SK-N-SH (cell line): ENCODE data around the gene CLEC2D. TPM values are rescaled to one million over a fixed set of nuclear protein-coding genes. Genes with fewer than 3 reads are reported as not detected.

Experiments
- CTCF ChIA-PET: fragments of 300-600, 350-600 bp; formaldehyde crosslinking; extraction: SDS; loops from one replicate; lab custom pipeline; 2021; lab: Yijun Ruan, JAX
- POLR2A ChIA-PET: fragments of 350-600 bp; sonication (Branson Sonifier 250); formaldehyde crosslinking; extraction: SDS; loops from one replicate; lab custom pipeline; 2020; ENCODE audit warnings: antibody characterized with exemption, inconsistent platforms; lab: Yijun Ruan, JAX
- DNase-seq: peaks from one replicate; pipeline ENCODE4 v3.0.0; 2012
- H2AFZ ChIP-seq: fragments of 200-600 bp; sonication (generic); 2 replicates; pipeline ENCODE4 v1.8.1; 2016; ENCODE audit warnings: antibody characterized with exemption, mild to moderate bottlenecking, low read depth
- H3F3A ChIP-seq: fragments of 200-600 bp; sonication (generic); replicated peaks from 2 replicates; pipeline ENCODE3; 2016; ENCODE audit warnings: antibody characterized with exemption, mild to moderate bottlenecking; ENCODE audit not compliant: insufficient read depth
- H3K27ac ChIP-seq, 2 experiments: fragments of 200-500 bp in 1 of 2; fragments of 200-600 bp in 1 of 2; sonication (Bioruptor generic) in 1 of 2; sonication (generic), shearing (Covaris generic) in 1 of 2; 2 replicates each; pipeline versions ENCODE4 v1.5.1 to v1.6.1; 2014 to 2016; ENCODE audit warnings: low read depth in 2 of 2, inconsistent platforms in 1 of 2, low read length in 1 of 2, mild to moderate bottlenecking in 1 of 2, mixed read lengths in 1 of 2
- H3K27me3 ChIP-seq: fragments of 200-600 bp; sonication (generic), shearing (Covaris generic); 2 replicates; pipeline ENCODE4 v1.6.1; 2016; ENCODE audit warnings: mixed run types; ENCODE audit not compliant: insufficient read depth
- H3K36me3 ChIP-seq, 2 experiments: fragments of 200-500 bp in 1 of 2; fragments of 200-600 bp in 1 of 2; sonication (Bioruptor generic) in 1 of 2; sonication (generic) in 1 of 2; replicated peaks in 1 of 2; 2 replicates each; pipeline versions ENCODE3 to v1.5.1; 2014 to 2016; ENCODE audit warnings: low read length in 1 of 2, mild to moderate bottlenecking in 1 of 2; ENCODE audit not compliant: insufficient read depth in 2 of 2, control insufficient read depth in 1 of 2
- H3K4me1 ChIP-seq, 2 experiments: fragments of 200-500 bp in 1 of 2; fragments of 200-600 bp in 1 of 2; sonication (Bioruptor generic) in 1 of 2; sonication (generic), shearing (Covaris generic) in 1 of 2; 2 replicates each; pipeline versions ENCODE4 v1.5.1 to v1.6.1; 2014 to 2016; ENCODE audit warnings: low read depth in 1 of 2, low read length in 1 of 2, mixed run types in 1 of 2; ENCODE audit not compliant: insufficient read depth in 2 of 2, control insufficient read depth in 1 of 2
- H3K4me2 ChIP-seq: fragments of 200-600 bp; sonication (generic), shearing (Covaris generic); 2 replicates; pipeline ENCODE4 v1.6.1; 2017; ENCODE audit warnings: mixed run types
- H3K4me3 ChIP-seq, 2 experiments: fragments of 200-500 bp in 1 of 2; fragments of 200-600 bp in 1 of 2; sonication (Bioruptor generic) in 1 of 2; sonication (generic), shearing (Covaris generic) in 1 of 2; 2 replicates each; pipeline versions ENCODE4 v1.5.1 to v1.8.1; 2014 to 2016; ENCODE audit warnings: low read depth in 2 of 2, inconsistent platforms in 1 of 2, low read length in 1 of 2, mild to moderate bottlenecking in 1 of 2, mixed read lengths in 1 of 2, moderate library complexity in 1 of 2
- H3K79me2 ChIP-seq: fragments of 200-600 bp; sonication (generic); 2 replicates; pipeline ENCODE4 v1.8.1; 2017; ENCODE audit warnings: mild to moderate bottlenecking; ENCODE audit not compliant: insufficient read depth
- H3K9ac ChIP-seq: fragments of 200-600 bp; sonication (generic); 2 replicates; pipeline ENCODE4 v1.6.1; 2017; ENCODE audit warnings: mixed run types
- H3K9me2 ChIP-seq: fragments of 200-600 bp; sonication (generic); 2 replicates; pipeline ENCODE4 v1.6.1; 2017; ENCODE audit warnings: mixed run types
- H3K9me3 ChIP-seq: fragments of 200-600 bp; sonication (generic); 2 replicates; pipeline ENCODE4 v1.6.1; 2017; ENCODE audit warnings: mixed run types, mild to moderate bottlenecking, moderate library complexity
- H4K20me1 ChIP-seq: fragments of 200-600 bp; sonication (generic); 2 replicates; pipeline ENCODE4 v1.6.1; 2017; ENCODE audit warnings: mild to moderate bottlenecking, mixed run types; ENCODE audit not compliant: insufficient read depth
- ELF1 ChIP-seq: IDR thresholded peaks from 2 replicates; pipeline ENCODE4 v1.4.0; 2012
- EZH2phosphoT487 ChIP-seq: fragments of 200-600 bp; sonication (generic); IDR thresholded peaks from 2 replicates; pipeline ENCODE4 v1.6.1; 2017; ENCODE audit warnings: low read depth, mixed run types, mild to moderate bottlenecking, antibody characterized with exemption, moderate library complexity, borderline replicate concordance
- FOSL2 ChIP-seq: IDR thresholded peaks from 2 replicates; pipeline ENCODE4 v1.4.0; 2012; ENCODE audit warnings: low read depth, mild to moderate bottlenecking, moderate library complexity, borderline replicate concordance
- FOXJ3 ChIP-seq: sonication (generic); formaldehyde crosslinking; IDR thresholded peaks from 2 replicates; pipeline ENCODE4 v1.5.1; 2020; ENCODE audit warnings: mild to moderate bottlenecking, missing genetic modification reagents
- GABPA ChIP-seq: IDR thresholded peaks from 2 replicates; pipeline ENCODE4 v1.4.0; 2012; ENCODE audit warnings: low read depth, mild to moderate bottlenecking
- IRF3 ChIP-seq: fragments of 150-350 bp; IDR thresholded peaks from 2 replicates; pipeline ENCODE4 v1.6.1; 2016; ENCODE audit warnings: mild to moderate bottlenecking, low read depth, low read length
- MAX ChIP-seq: IDR thresholded peaks from 2 replicates; pipeline ENCODE4 v1.4.0; 2012; ENCODE audit warnings: low read depth
- MEF2A ChIP-seq: IDR thresholded peaks from 2 replicates; pipeline ENCODE4 v1.4.0; 2012; ENCODE audit warnings: low read depth, borderline replicate concordance
- NRF1 ChIP-seq: IDR thresholded peaks from 2 replicates; pipeline ENCODE4 v1.6.1; 2012; ENCODE audit warnings: low read depth, mild to moderate bottlenecking, low read length
- PBX3 ChIP-seq: IDR thresholded peaks from 2 replicates; pipeline ENCODE4; 2012
- RAD21 ChIP-seq: IDR thresholded peaks from 2 replicates; pipeline ENCODE4 v1.6.1; 2012; ENCODE audit warnings: mild to moderate bottlenecking, low read length
- REST ChIP-seq: IDR thresholded peaks from 2 replicates; pipeline ENCODE4 v1.6.1; 2012; ENCODE audit warnings: mild to moderate bottlenecking, low read depth, low read length, moderate library complexity
- RFX5 ChIP-seq: IDR thresholded peaks from 2 replicates; pipeline ENCODE4 v1.6.1; 2012; ENCODE audit warnings: mild to moderate bottlenecking, improper control_type of control experiment, low read length
- TAF1 ChIP-seq: IDR thresholded peaks from 2 replicates; pipeline ENCODE4 v1.6.1; 2012; ENCODE audit warnings: low read depth, mild to moderate bottlenecking, low read length, moderate library complexity, borderline replicate concordance
- USF2 ChIP-seq: fragments of 150-350 bp; IDR thresholded peaks from 2 replicates; pipeline ENCODE4 v1.6.1; 2017; ENCODE audit warnings: antibody characterized with exemption, low read length, low read depth, borderline replicate concordance
- YY1 ChIP-seq: IDR thresholded peaks from 2 replicates; pipeline ENCODE4 v1.4.0; 2012; ENCODE audit warnings: low read depth, mild to moderate bottlenecking
- ZBTB33 ChIP-seq: IDR thresholded peaks from 2 replicates; pipeline ENCODE4 v1.4.0; 2012; ENCODE audit warnings: low read depth, borderline replicate concordance
- WGBS: methylation state at CpG from one replicate; pipeline ENCODE4 v1.1.6; 2017; ENCODE audit warnings: low lambda C conversion rate; 5-methylcytosine and 5-hydroxymethylcytosine counted together
- polyA plus RNA-seq, 3 experiments: library from polyadenylated mRNA; depleted of rRNA; stranded (reverse); fragments of >200 nt; gene quantifications; 2 replicates each; pipeline ENCODE4 v1.2.3, GENCODE V29; 2012

CLEC2D gene
- polyA plus RNA-seq, 1 of the 3 experiments (the other 2 are of a cell fraction), result 0.81 TPM

GRCh38 chr12:9687228-9687627 is 17.7 kb downstream of the CLEC2D start (continued):
- TF ChIP-seq FOXJ3 (CRISPR knock-in tag) (no peak), RFX5 (no peak), EZH2phosphoT487 (no peak), USF2 (no peak), YY1 (no peak)

- peaks cover 4 to 5% of the 10 kb centered on the region in 2 experiments for H3K36me3 ChIP-seq
- no peak overlapping the region for H3K4me3 ChIP-seq
- no peak overlapping the region for H2AFZ ChIP-seq
- no peaks in the 10 kb centered on the region for H3K4me1 ChIP-seq
- ChIA-PET CTCF (no interaction called here), POLR2A (no interaction called here)
- H3F3A ChIP-seq, result no peaks in the 10 kb centered on the region
- no peak for TF ChIP-seq ZBTB33
- no peak for TF ChIP-seq MAX
- TF ChIP-seq RAD21, result no peak
- no peak for TF ChIP-seq IRF3
- no peak for TF ChIP-seq PBX3
- TF ChIP-seq NRF1, result no peak
- no peak for TF ChIP-seq YY1
- no peak for TF ChIP-seq GABPA
- no peak for TF ChIP-seq MEF2A
- TF ChIP-seq REST, result no peak
- no peak for TF ChIP-seq TAF1
- no peak for TF ChIP-seq FOSL2
- no peak for TF ChIP-seq ELF1
- H3K79me2 ChIP-seq, result no peaks in the 10 kb centered on the region
- DNase-seq, result no peak
- H3K4me2 ChIP-seq, result no peak overlapping the region
- H3K9ac ChIP-seq, result no peak overlapping the region
- H3K9me3 ChIP-seq, result peaks cover 6% of the 10 kb centered on the region; the same call in 1 of the 2 replicates
- H3K27me3 ChIP-seq, result no peaks in the 10 kb centered on the region
- no peak overlapping the region; a peak in 1 of 4 replicates for H3K27ac ChIP-seq
- 90% methylated on average over 1 of the region's 1 CpG for WGBS
- H4K20me1 ChIP-seq, result no peaks in the 10 kb centered on the region
- no peaks in the 10 kb centered on the region; the same call in 1 of the 2 replicates for H3K9me2 ChIP-seq
Observed at GRCh38 chr12:9692909-9693308, 23.4 kb downstream of the CLEC2D start.
